HG03432 (cell line): ENCODE results near the gene SMARCA2.

Source experiments
- ATAC-seq: cut with Tn5 transposase; IDR thresholded peaks from one replicate; pipeline ENCODE4 v1.9.1; 2021; ENCODE audit warnings: mild to moderate bottlenecking, moderate library complexity; ENCODE audit not compliant: unreplicated experiment

Gene SMARCA2

GRCh38 chr9:2086971-2087370 lies 71.8 kb downstream of the SMARCA2 start:
- ATAC-seq: no peak

GRCh38 chr9:2087500-2088313 lies 72.6 kb downstream of the SMARCA2 start:
- peak; percentile 86 for ATAC-seq

GRCh38 chr9:2093920-2094597 lies 78.9 kb downstream of the SMARCA2 start:
- no peak for ATAC-seq

DNA sequence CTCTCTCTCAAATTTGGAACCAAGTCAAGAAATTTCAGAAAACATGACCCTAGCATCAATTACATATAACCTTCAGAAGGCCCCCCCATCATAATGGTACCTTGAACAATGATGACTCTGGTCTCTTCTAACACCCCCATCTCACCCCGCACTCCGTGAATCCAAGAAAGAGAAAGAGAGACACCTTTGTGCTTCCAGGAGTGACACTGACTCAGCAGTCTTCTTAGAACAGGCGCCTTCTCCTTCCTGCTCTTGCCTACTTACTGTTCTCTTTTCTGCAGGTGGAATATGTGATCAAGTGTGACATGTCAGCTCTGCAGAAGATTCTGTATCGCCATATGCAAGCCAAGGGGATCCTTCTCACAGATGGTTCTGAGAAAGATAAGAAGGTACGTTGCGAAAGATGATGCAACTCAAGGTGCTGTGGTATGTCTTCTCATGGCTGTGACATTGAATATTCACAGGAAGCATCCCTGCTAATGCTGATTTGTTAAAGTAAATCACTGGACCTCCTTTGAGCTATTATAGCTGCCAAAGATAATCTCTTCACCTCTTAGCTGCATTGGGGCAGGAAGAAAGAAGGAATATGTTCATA lies 81.3 kb downstream of the SMARCA2 start:
- no peak for ATAC-seq

- ATAC-seq: no peak
Observed at GRCh38 chr9:2106666-2107065, 91.5 kb downstream of the SMARCA2 start.

DNA sequence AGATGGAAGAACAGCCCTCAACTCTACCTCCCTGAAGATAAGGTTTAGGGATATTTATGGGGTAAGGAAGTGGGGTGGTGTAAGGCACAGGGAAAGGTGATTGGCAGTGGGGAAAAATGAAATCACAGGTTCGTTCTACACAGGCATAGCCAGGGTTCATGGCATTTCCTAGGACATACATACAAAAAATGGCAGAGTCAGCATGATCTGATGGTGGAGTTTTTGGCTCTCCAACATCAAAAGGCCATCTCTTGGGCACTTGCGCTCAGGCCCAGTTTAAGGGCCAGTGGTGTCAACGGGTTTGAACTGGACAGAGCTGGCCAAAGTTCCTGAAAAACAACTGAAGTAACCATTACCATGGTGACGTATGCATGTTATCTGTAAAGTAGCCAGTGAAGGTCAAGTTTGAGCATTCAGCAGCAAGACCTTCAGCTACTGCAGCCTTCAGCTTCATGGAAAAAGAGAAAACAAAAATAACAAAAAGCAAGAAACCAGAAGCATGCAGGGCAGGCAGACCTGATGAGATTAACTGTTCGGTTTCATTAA lies 92.8 kb downstream of the SMARCA2 start:
- no peak for ATAC-seq

GRCh38 chr9:2109069-2109650 lies 94.0 kb downstream of the SMARCA2 start:
- no peak for ATAC-seq

DNA sequence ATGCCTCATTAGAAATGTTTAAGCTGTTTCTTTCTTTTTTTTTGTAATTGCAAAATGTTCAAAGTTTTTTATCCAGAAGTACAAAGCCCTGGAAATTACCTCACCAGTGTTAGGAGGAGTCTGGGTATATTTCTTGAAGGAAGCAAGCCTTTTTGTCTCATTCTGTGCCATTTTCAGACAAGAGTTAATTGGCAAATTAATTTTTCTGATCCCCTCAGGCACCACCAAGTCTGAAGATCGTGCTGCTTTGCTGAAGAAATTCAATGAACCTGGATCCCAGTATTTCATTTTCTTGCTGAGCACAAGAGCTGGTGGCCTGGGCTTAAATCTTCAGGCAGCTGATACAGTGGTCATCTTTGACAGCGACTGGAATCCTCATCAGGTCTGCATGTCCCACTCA lies 94.9 kb downstream of the SMARCA2 start:
- ATAC-seq: no peak

DNA sequence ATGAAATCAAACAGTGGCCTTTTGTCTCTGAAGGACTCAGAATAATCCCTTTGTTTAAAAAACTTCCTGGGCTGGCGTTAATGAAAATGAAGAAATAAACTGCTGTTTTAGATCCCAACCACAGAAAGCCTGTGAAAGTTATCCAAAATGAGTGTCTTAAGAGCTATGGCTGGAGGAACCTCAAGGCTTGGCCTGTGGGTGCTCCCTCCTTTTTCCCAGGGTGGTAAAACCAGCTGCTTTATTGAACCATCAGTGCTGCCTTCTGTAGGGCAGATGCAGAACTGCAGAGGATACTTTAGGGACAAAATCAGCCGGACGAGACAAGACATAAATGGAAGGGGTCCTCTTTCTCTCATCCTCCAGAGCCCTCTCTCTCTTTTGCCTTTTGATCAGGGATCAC lies 100.9 kb downstream of the SMARCA2 start:
- ATAC-seq: no peak

DNA sequence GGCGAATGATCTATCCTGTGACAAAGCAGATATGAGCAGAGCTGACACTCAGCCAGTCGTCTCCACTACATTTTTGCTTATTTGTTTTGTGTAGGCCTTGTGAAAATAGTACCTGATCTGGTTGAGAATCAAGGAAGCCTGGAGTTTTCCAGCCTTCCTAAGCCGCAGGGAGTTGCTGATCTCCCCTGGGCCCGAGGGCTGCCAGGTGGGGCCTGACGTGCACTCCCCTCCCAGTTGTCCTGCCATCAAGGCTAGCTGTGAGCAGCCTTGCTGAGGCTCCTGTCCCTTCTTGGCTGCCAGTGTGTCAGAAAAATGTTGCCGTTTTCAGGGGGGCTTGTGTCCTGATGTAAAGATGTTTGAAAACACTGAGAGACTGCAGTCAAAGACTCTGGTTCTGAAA lies 102.4 kb downstream of the SMARCA2 start:
- no peak for ATAC-seq

DNA sequence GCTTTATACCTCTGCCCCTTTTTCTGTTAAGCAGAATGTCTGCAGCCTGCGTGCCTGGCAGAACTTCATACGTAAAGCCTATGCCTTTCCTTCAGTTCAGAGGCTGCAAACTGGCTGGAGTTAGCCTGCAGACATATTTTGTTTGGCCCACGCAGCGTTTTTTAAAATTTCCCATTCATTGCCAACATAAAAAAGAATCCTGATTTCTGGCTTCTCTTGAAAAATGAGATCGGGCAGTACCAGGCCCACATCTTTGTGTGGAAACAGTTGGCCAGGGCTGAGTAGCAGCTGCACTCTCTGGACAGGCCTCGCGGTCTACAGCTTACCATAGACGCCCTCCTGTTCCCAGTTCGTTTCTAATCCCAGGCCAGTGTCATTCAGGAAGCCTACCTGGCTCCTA lies 104.4 kb downstream of the SMARCA2 start:
- ATAC-seq: no peak

DNA sequence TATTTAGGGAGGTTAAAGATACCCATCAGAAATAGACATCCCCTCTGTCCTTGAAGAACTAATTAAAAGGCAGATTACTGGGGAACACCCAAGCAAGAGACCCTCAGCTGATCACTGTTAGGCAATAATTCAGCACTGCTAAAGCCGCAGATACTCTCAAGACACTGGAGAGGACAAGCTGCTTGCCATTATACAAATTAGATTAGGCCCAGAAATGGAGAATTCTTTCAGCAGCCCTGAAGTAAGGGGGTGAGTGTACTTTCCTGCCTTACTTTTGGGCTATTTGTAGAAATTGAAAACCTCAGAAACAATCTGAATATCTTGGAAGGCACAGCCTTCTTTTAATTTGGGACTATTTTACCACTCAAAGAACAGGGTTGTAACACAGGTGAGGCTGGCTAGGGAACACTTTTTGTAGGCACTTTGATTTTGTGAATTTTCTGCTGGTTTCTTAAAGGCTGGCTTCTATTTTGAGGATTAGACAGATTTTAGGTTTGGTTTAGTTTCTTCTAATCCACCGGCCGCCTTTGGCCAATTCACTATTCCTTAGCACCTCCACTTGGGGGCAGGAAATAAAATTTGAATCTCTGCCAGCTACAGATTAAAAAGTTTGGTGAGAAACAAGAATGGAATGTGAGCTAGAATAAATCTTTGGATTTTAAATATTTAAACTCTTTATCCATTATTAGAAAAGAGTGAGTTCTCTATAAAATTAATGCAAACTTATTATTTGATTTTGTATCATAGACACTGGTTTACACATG lies 106.0 kb downstream of the SMARCA2 start:
- no peak for ATAC-seq

DNA sequence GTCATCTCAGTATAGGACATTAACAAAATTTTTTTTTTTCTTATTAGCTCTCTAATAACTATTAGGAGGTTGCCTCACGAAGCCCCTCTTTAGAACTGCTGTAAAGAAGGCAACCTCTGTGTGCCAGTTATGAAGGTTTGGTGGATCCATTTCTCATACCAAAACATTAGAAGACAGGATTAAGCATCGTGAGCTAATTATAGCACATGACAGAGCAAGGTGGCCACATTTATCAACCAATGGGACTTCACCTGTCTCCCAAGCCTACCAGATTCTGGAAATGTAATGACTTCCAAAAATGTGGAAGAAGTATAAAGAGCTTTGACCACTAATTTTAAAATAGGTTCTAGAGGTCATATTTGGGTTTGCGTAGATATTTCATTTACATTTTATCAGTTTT lies 107.2 kb downstream of the SMARCA2 start:
- no peak for ATAC-seq

DNA sequence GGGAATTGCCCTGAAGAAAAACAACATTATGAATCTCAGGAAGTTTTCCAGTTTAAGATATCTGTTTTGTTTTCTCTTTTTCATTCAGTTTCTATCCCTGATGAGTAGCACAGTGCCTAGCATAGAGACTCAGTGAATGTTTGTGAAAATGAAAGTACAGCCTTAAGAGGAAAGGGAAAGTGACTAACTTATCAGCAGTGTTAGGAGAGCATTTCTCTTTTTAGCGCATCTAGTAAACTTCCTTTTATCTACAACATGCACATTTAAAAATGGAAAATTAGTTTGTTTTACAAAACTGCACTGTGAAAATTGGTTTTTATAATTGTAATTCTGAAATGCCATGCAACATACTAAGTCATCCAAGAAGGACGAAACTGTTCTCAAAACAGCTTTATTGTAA lies 110.8 kb downstream of the SMARCA2 start:
- ATAC-seq: peak; percentile 94

- peak; percentile 7 for ATAC-seq
Observed at GRCh38 chr9:2126331-2126803, 111.2 kb downstream of the SMARCA2 start.

GRCh38 chr9:2127486-2127885 lies 112.3 kb downstream of the SMARCA2 start:
- no peak for ATAC-seq

DNA sequence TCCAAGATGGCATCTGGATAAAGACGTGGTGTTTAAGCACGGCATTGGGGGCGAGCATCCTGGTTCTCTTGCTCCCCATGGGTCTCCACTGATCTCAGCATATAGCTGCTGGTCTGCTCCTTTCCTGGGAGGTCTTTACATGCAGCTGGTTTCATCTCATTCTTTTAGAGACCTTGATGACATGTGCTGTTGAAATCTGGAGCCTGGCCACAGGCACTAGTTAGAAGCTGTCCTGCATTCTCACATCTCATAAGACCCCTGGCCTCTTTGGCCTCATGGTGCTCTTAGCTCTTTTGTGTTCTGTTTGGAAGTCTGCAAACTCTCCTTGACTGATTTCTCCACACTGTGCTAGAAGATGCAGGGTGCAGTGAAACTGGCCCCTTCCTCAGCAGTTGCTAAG lies 113.0 kb downstream of the SMARCA2 start:
- no peak for ATAC-seq

GRCh38 chr9:2128618-2129017 lies 113.5 kb downstream of the SMARCA2 start:
- ATAC-seq: no peak

DNA sequence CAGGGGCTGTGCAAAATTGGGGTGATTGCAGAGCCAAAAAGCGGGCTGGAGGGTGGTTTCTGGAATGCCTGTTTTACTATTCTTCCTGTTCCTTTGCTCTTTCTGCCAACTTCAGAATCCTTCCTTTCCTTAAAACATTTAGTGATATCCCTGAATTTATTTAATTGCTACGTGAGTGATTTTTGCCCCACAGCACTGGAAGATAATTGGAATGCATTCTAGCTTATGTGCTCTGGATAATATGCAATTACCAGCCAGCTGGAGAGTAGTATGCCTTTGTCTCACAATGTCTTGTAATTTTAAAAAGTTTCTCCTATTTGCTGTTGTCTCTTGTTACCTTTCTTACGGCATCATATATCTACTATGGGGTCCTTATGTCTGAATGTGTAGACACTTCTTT lies 115.8 kb downstream of the SMARCA2 start:
- ATAC-seq: no peak

- ATAC-seq: no peak
Observed at GRCh38 chr9:2132484-2133082, 117.4 kb downstream of the SMARCA2 start.
